ENCODE measurements around the gene STK32B. TPM values are rescaled to one million over a fixed set of nuclear protein-coding genes. Genes with fewer than 3 reads are reported as not detected.

Gene STK32B
- total and polyA plus RNA-seq, 2 of the 8 experiments (the other 6 are each of a cell fraction or from before 2014, with no cell fraction given): 2.3 to 2.5 TPM

- TF ChIP-seq ZNF274 (IDR thresholded peaks at IDR 0.05; ENCODE audit: borderline replicate concordance, extremely low read depth, low read length): no peak
- no peak for TF ChIP-seq SP2 (IDR thresholded peaks at IDR 0.05; ENCODE audit: low read length)
- TF ChIP-seq SP4 (IDR thresholded peaks at IDR 0.05; ENCODE audit: low read length): no peak
- no peak for TF ChIP-seq KDM4A (IDR thresholded peaks at IDR 0.05; ENCODE audit: low read depth, low read length, severe bottlenecking)
- no peak for TF ChIP-seq POLR2A (IDR thresholded peaks at IDR 0.05; ENCODE audit: control extremely low read depth in 1 of 2, low read depth in 2 of 2, low read length in 2 of 2)
- TF ChIP-seq MAFK (IDR thresholded peaks at IDR 0.05; ENCODE audit: low read depth, low read length): no peak
Measured at GRCh38 chr4:5330339-5330989, 279.2 kb downstream of the STK32B start (continued).

All from H1 (cell line).